Activated CD8-positive, alpha-beta memory T cell treated with anti-CD3 and anti-CD28 coated beads for 4 hours (primary cell): Measurements from ENCODE around the gene PSMC4.
"Not testable (repeated sequence)": the region's sequence is repeated elsewhere in the genome, so short reads cannot be mapped to it uniquely, and the experiment has no call there.

Experiments
- DNase-seq, 2 donors: peaks; one replicate each; pipeline ENCODE4 v3.0.0-alpha.2; 2020; ENCODE audit warnings: low read depth in 2 of 2

Gene PSMC4

DNA sequence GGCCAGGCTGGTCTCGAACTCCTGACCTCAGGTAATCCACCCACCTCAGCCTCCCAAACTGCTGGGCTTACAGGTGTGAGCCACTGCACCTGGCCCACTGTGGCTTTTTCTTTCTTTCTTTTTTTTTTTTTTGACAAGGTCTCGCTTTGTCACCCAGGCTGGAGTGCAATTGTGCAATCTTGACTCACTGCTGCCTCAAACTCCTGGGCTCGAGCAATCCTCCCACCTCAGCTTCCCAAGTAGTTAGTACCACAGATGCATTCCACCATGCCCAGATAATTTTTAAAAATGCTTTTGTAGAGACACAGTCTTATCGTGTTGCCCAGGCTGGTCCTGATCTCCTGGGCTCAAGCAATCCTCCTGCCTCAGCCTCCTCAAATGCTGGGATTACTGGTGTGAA is 24.4 kb upstream of the PSMC4 start:
- no peak for DNase-seq

DNA sequence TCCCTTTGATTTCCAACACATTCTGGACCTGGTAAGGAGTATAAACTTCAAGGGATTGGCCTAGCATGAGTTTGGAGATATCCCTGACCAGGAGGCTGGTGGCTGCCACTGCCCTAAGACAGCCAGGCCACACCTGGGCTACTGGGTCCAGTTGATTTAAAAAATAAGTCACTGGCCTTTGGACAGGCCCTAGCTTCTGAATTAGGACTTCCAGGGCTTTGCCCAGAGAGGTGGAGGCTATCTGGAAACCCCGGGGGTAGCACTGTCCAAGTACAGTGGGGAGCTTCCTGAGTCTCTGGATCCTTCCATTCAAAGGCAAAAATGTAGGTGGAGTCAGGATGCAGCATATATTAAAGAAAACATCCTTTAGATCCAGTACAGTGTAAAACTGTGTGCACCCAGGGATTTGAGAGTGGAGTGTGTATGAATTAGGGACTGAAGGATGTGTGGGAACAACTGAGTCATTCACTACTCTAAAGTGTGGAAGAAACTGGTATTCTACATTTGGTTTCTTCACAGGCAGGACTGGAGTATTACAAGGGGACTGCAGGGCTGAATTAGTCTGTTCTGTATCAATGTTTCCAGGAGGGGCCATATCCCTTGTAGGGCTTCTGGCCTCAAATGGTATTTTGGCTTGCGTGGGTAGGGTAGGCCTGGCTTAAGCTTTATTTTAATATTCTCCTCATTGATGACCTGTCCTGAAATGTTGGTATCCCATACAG is 21.8 kb upstream of the PSMC4 start:
- no peak for DNase-seq

DNA sequence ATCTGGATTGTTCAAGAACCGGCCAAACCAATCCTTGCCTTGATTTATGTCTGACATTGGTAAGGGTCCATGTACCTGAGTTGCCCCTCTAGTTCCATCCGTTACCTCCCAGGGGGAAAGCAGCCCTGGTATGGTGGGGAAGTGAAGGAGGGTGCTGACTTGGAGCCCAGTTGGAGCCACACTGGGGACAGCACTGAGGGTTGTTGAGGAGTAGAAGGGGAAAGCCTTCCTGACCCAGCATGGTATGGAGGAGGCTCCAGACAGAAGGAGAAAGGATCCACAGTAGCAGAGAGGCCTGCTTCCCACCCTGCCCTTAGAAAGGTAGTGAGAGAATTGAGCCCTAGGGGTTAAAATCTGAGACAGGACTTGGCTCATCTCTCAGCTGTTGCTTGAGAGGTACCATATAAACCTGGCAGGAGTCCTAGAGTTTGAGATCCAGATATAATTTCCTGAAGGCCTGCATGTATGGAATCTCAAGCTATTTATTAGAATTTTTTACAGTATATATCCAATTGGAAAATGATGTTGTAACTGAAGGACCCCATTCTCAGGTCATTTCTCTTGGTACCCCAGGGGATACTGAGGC is 19.8 kb upstream of the PSMC4 start:
- DNase-seq: no peak

DNA sequence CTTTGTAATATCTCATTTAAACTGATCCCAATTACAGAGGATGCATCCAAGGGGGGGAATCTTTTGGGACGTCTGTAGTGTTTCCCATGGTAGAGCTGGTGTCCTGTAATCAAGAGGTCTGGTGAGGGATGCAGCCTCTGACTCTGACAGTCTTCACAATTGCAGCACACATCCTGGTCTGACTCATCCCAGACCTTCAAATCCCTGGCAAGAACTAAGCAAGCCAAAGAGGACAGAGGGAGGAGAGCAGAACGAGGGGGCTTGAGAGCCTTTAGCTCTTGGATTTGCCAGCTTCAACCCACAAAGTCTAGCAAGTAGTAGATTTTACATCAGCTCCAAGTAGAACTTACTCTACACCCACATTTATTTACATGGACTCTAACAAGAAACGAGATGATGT is 19.3 kb upstream of the PSMC4 start:
- no peak for DNase-seq

DNA sequence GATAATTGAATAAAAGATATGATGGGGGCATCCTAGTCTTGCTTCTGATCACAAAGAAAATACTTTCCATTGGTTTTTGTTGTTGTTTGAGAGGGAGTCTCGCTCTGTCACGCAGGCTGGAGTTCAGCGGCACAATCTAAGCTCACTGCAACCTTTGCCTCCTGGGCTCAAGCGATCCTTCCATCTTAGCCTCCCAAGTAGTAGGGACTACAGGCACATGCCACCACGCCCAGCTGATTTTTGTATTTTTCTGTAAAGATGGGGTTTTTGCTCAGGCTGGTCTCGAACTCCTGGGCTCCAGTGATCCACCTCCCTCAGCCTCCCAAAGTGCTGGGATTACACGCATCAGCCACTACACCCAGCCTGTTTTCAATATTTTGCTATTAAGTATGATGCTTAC is 17.1 kb upstream of the PSMC4 start:
- no peak for DNase-seq

DNA sequence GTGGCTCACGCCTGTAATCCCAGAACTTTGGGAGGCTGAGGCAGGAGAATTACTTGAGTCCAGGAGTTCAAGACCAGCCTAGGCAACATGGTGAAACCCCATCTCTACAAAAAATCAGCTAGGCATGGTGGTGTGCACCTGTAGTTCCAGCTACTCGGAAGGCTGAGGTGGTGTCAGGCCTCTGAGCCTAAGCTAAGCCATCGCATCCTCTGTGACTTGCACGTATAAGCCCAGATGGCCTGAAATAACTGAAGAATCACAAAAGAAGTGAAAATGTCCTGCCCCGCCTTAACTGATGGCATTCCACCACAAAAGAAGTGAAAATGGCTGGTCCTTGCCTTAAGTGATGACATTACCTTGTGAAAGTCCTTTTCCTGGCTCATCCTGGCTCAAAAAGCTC is 13.1 kb upstream of the PSMC4 start:
- not testable (repeated sequence) for DNase-seq

DNA sequence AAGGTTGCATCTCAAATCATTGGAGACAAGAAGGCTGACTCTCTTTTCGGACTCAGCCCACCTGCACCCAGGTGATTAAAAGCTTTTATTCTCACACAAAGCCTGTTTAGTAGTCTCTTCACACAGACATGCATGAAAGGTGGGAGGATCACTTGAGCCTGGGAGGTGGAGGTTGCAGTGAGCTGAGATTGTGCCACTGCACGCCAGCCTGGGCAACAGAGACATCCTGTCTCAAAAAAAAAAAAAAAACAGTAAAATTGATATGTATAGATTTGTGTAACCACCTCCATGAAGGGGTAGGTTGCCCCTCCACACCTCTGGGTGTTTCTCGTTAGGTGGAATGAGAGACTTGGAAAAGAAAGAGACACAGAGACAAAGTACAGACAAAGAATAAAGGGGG is 12.0 kb upstream of the PSMC4 start:
- not testable (repeated sequence) for DNase-seq

DNA sequence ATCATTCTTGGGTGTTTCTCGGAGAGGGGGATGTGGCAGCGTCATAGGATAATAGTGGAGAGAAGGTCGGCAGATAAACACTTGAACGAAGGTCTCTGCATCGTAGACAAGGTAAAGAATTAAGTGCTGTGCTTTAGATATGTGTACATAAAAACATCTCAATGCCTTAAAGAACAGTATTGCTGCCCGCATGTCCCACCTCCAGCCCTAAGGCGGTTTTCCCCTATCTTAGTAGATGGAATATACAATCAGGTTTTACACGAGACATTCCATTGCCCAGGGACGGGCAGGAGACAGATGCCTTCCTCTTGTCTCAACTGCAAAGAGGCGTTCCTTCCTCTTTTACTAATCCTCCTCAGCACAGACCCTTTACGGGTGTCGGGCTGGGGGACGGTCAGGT is 11.6 kb upstream of the PSMC4 start:
- DNase-seq: not testable (repeated sequence)

DNA sequence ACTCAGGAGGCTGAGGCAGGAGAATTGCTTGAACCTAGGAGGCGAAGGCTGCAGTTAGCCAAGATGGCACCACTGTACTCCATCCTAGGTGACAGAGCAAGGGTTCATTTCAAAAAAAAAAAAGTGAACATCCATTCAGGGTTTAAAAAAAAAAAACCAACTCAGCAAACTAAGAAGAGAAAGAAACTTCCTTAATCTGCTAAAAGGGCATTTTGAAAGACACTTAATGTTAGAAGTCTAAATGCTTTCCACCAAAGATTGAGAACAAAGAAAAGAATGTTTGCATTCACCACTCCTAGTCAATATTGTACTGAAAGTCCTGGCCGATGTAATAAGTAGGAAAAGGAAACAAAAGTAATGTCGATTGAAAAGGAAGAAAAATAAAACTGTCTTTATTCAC is 7.1 kb upstream of the PSMC4 start:
- DNase-seq: no peak

DNA sequence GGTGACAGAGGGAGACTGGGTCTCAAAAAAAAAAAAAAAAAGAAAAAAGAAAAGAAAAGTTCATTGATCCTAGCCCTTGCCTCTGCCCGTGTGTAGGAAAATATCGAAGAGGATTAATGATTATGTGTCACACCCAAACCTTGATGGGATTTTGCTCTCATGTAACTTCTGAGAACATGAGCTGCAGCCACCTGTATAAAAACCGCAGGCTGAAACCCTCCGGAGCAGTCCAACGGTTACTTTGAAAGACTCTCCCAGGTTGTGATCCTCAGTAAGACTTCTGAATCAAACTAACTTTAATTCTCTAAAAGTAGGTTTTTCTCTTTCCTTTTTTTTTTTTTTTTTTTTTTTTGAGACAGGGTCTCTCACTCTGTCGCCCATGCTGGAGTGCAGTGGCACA is 4.3 kb upstream of the PSMC4 start:
- DNase-seq: no peak

DNA sequence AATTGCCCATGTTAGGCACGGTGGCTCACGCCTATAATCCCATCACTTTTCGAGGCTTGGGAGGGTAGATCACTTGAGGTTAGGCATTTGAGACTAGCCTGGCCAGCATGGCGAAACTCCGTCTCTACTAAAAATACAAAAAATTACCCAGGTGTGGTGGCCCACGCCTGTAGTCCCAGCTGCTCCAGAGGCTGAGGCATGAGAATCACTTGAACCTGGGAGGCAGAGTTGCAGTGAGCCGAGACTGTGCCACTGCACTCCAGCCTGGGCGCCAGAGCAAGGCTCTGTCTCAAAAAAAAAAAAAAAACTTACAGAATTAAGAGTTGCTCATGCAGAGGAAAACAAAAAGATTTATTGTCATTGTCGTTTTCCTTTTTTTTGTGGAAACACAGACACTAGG is 3.4 kb upstream of the PSMC4 start:
- no peak for DNase-seq

DNA sequence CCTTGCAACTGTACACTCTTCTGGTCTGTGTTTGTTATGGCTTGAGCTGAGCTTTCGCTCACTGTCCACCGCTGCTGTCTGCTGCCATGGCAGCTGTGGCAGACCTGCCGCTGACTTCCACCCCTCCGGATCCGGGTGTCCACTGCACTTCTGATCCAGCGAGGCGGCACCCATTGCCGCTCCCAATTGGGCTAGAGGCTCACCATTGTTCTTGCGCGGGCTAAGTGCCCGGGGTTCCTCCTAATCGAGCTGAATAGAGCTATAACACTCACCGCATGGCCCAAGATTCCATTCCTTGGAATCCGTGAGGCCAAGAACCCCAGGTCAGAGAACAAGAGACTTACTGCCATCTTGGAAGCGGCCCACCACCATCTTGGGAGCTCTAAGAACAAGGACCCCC is 2.2 kb upstream of the PSMC4 start:
- DNase-seq: no peak

DNA sequence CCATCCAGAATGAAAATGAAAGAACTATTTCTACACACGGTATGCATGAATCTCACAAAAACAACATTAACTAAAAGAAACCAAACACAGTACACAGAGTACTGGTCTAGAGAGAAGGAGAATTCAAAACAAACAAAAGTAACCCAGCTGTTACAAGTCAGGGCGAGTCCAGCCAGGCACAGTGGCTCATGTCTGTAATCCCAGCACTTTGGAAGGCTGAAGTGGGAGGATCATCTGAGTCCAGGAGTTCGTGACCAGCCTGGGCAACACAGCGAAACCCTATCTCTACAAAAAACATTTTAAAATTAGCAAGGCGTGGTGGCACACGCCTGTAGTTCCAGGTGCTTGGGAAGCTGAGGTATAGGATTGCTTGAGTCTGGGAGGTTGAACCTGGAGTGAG is 1.7 kb upstream of the PSMC4 start:
- no peak for DNase-seq

DNA sequence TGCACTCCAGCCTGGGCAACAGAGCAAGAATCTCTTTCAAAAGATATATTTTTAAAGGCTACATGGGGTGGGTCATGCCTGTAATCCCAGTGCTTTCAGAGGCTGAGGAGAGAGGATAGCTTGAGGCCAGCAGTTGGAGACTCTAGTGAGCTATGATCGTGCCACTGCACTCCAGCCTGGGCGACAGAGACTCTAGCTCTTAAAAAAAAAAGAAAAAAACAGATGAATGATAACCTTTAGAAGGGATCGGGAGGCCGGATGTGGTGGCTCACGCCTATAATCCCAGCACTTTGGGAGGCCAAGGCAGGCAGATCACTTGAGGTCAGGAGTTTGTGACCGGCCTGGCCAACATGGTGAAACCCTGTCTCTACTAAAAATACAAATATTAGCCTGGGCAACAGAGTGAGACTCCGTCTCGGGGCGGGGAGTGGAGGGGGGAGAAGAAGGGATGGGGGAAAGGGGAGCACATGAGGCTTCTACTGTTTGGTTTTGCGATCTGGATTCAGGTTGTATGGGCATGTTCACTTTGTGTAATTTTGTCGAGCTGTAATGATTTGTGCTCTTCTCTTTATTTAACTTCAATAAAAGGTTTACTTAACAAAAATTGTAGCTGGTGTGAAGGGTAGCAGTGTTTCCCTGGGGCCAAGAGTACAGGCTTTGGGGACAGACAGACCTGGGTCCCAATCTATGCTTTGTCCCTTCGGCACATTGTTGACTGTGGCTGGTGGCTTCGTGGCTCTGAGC is 1.1 kb upstream of the PSMC4 start:
- no peak for DNase-seq

DNA sequence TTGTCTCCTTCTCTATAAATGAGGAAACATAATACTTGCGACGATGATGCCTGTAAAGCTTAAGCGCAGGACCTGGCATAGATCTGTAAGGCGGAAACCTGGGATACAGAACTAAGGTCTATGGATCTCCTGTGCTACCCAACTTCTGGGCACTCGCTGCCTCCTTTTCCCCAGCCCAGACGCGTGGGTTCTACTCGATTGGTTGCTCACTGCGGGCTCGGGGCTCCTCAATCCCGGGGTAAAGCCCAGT is 615 bp upstream of the PSMC4 start:
- no peak for DNase-seq

DNA sequence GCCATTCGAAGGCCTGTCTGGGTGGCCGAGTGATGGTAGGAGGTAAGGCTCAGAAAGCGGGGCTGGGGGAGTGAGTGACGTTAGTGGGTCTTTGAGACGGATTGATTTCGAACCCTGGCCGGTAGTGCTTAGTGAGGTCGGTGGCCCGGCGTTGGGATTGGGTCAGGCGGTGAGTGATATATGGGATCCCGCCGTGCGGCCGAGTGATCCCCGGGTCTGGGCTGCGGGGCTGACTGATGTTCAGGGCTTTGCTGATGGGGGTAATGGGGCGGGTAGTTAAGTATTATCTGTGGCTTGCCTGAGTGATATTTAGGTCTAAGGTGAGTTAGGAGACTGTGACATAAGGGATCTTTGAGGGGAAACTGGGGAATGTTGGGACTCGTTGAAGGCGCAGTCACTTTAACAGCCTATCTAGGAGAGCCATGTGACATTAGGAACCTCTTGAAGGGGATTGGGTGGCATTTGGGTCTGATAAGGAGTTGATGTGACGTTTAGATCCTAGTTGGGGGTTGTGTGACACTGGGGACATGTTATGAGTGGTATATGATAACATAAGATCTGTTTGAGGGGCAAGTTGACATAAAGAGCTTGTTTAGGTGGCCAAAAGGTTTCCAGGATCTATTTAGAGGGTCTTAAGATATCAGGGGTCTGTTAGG is 543 bp downstream of the PSMC4 start:
- DNase-seq: no peak

DNA sequence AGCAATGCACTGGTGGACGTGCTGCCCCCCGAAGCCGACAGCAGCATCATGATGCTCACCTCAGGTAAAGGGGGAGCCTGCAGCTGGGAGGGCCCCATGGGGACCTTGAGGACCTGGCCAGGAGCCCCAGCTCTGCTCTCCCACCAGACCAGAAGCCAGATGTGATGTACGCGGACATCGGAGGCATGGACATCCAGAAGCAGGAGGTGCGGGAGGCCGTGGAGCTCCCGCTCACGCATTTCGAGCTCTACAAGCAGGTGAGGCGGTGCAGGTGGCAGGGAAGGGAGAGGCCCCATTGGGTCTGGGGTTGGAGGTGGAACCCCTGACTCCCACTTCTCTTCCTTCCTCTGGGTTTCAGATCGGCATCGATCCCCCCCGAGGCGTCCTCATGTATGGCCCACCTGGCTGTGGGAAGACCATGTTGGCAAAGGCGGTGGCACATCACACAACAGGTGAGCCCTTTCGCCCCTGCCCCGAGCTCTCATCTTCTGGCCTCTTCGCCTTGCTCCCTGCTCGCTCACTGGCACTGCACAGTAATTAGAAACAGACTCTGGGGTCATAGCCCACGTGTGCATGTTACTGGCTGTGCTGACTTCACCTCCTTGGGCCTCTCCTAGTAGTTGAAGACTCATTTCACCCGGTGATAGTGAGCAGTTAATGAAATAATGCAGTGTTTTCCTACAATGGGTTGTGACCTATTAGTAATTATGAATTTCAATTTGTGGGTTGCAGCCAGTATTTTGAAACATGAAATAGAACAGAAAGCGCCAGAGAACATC is 3.6 kb downstream of the PSMC4 start:
- DNase-seq: no peak

DNA sequence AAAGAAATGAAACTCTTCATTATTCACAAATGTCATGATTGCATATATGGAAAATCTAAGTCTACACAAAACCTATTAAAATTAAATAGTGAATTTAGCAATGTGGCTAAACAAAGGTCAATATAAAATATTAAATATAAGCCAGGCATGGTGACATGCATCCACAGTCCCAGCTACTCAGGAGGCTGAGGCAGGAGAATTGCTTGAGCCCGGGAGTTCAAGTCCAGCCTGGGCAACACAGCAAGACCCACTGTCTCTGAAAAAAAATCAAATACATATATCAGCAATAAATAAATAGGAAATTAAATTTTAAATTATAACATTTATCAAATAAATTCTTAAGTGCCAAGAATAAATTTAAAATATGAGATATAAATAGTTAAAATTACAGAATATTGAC is 11.9 kb downstream of the PSMC4 start:
- DNase-seq: no peak

DNA sequence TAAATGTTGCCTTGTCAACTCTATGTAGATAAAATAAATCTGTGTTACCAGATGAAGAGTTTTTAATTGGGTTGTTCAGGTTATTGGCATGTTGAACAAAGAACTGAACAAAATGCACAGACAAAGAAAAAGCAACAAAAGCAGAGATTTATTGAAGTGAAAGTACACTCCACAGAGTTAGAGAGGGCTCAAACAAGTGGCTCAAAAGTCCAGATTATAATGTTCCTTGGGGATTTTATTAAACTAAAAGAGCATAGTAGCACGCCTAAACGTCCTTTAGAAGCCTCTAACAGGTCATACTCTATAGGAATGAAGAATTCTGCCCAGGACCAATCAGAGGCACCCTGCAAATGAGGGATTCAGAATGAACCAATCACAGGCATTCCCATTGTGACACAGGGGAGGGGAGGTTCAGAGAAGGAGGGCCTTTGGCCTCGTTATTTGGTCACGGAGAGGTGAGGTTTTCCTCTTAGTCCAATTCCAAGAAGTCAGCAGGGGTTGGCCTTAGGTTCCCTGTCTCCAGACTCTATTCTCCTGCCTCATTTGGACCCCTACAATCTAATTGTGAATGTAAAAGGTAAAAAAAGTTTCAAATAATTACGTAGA is 12.8 kb downstream of the PSMC4 start:
- DNase-seq: no peak

DNA sequence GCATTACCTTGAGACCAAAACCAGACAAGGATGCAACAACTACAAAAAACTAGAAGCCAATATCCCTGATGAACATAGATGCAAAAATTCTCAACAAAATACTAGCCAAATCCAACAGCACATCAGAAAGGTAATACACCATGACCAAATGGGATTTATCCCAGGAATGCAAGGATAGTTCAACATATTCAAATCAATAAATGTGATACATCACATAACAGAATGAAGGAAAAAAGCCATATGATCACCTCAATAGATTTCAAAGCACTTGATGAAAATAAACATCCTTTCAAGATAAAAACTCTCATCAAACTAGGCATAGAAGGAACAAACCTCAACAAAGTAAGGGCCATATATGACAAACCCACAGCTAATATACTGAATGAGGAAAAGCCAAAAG is 15.7 kb downstream of the PSMC4 start:
- DNase-seq: no peak

DNA sequence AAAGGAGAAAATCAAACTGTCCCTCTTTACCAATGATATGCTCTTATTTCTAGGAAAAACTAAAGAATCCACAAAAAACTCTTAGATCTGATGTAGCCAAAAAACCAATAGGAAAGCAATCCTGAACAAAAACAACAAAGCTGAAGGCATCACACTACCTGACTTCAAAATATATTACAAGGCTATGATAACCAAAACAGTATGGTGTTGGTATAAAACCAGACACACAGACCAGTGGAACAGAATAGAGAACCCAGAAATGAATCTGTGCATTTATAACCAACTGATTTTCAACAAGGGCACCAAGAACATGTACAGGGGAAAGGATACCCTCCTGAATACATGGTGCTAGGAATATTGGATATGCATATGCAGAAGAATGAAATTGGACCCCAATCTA is 16.2 kb downstream of the PSMC4 start:
- DNase-seq: no peak

DNA sequence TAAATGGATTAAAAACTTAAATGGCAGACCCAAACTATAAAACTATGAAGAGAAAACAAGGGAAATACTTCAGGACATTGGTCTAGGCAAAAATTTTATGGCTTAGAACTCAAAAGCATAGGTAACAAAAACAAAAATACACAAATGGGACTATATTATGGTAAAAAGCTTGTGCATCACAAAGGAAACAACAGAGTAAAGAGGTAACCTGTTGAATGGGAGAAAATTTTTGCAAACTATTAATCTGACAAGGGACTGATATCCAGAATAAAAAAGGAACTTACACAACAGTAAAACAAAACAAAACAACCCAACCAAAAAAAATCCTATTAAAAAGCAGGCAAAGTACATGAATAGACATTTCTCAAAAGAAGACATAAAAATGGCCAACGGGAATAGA is 16.6 kb downstream of the PSMC4 start:
- DNase-seq: no peak
